T-cell (primary cell): ENCODE measurements around the gene PAXIP1. TPM values are rescaled to one million over a fixed set of nuclear protein-coding genes. Genes with fewer than 3 reads are reported as not detected.

Experiments used
- ATAC-seq, 4 experiments: fragments of 200-7000 bp in 3 of 4; fragments of 150-1000 bp in 1 of 4; cut with Tn5 transposase; replicated peaks in 1 of 4; 1 replicate in 3 of 4; 2 replicates in 1 of 4; pipeline ENCODE4 v1.10.0; 2021; ENCODE audit warnings: moderate library complexity in 3 of 4, mild to moderate bottlenecking in 2 of 4, moderate number of reproducible peaks in 1 of 4
- CTCF ChIA-PET, 2 donors: fragments of 300-600 bp; sonication (Branson Sonifier 250); formaldehyde crosslinking; loops; one replicate each; lab custom pipeline; 2022; ENCODE audit warnings: antibody characterized with exemption in 2 of 2; lab: Charles Lee
- POLR2A ChIA-PET, 2 donors: fragments of 300-600 bp; sonication (Branson Sonifier 250); formaldehyde crosslinking; loops; one replicate each; lab custom pipeline; 2022; ENCODE audit warnings: antibody characterized with exemption in 2 of 2; lab: Charles Lee
- DNase-seq, 35 experiments: peaks; one replicate each; pipeline versions ENCODE4 v3.0.0 to v3.0.0-alpha.2; 2013 to 2023
- H3K27ac ChIP-seq: one replicate; pipeline ENCODE4 v1.5.1; 2013; ENCODE audit warnings: low read length
- H3K27me3 ChIP-seq, 2 experiments: replicated peaks in 1 of 2; 1 replicate in 1 of 2; 2 replicates in 1 of 2; pipeline versions ENCODE4 v1.6.1 to v1.7.0; 2013; ENCODE audit warnings: low read length in 1 of 2, mixed read lengths in 1 of 2; ENCODE audit not compliant: control insufficient read depth in 2 of 2, insufficient read depth in 2 of 2; ENCODE audit errors: extremely low read depth in 1 of 2
- H3K36me3 ChIP-seq, 2 donors: 1 replicate in 1 of 2; 2 replicates in 1 of 2; pipeline versions ENCODE4 v1.6.1 to v1.7.0; 2013; ENCODE audit warnings: low read length in 1 of 2; ENCODE audit not compliant: control insufficient read depth in 2 of 2, insufficient read depth in 1 of 2; ENCODE audit errors: extremely low read depth in 1 of 2
- H3K4me1 ChIP-seq, 2 experiments: 1 replicate in 1 of 2; 2 replicates in 1 of 2; pipeline versions ENCODE4 v1.6.1 to v1.7.0; 2013; ENCODE audit warnings: low read length in 2 of 2, mixed read lengths in 1 of 2; ENCODE audit not compliant: insufficient read depth in 2 of 2, control insufficient read depth in 1 of 2; ENCODE audit errors: extremely low read depth in 1 of 2
- H3K4me3 ChIP-seq, 2 donors: 1 replicate in 1 of 2; 2 replicates in 1 of 2; pipeline versions ENCODE4 v1.5.1 to v1.7.0; 2013; ENCODE audit warnings: mild to moderate bottlenecking in 2 of 2, low read length in 1 of 2, moderate library complexity in 1 of 2; ENCODE audit not compliant: control insufficient read depth in 1 of 2; ENCODE audit errors: extremely low read depth in 1 of 2
- H3K9me3 ChIP-seq: 2 replicates; pipeline ENCODE4 v1.7.0; 2013
- H3K27ac Mint-ChIP-seq, 2 donors: one replicate each; pipeline ENCODE4 v1.8.0; 2020 to 2021; ENCODE audit warnings: mild to moderate bottlenecking in 2 of 2, mixed read lengths in 2 of 2
- H3K27me3 Mint-ChIP-seq, 2 donors: one replicate each; pipeline ENCODE4 v1.8.0; 2021 to 2022; ENCODE audit warnings: mixed read lengths in 2 of 2
- H3K36me3 Mint-ChIP-seq: one replicate; pipeline ENCODE4 v1.8.0; 2021; ENCODE audit warnings: mixed read lengths
- H3K4me1 Mint-ChIP-seq, 3 donors: one replicate each; pipeline ENCODE4 v1.8.0; 2020 to 2022; ENCODE audit warnings: mixed read lengths in 3 of 3, mild to moderate bottlenecking in 1 of 3
- H3K4me3 Mint-ChIP-seq, 3 donors: one replicate each; pipeline ENCODE4 v1.8.0; 2020 to 2022; ENCODE audit warnings: mild to moderate bottlenecking in 3 of 3, mixed read lengths in 3 of 3, moderate library complexity in 3 of 3
- H3K9me3 Mint-ChIP-seq, 3 donors: one replicate each; pipeline ENCODE4 v1.8.0; 2020 to 2022; ENCODE audit warnings: mixed read lengths in 3 of 3
- WGBS: methylation state at CpG from one replicate; pipeline ENCODE4 v1.1.5; 2013; ENCODE audit warnings: missing lambda C conversion rate; ENCODE audit not compliant: insufficient coverage; 5-methylcytosine and 5-hydroxymethylcytosine counted together
- total RNA-seq, 35 experiments: library from RNA in 6 of 35; stranded (reverse) in 6 of 35; fragments of 120-200 nt in 1 of 35; gene quantifications; one replicate each; pipeline versions ENCODE4 v1.2.1 to v1.2.4 and lab custom pipeline; 2013 to 2026

PAXIP1 gene
- total RNA-seq, 5 donors from 2014 or later (not counting 1 experiment from before 2014, with no cell fraction given), result 10.1 to 12.6 (median 12.3) TPM

DNA sequence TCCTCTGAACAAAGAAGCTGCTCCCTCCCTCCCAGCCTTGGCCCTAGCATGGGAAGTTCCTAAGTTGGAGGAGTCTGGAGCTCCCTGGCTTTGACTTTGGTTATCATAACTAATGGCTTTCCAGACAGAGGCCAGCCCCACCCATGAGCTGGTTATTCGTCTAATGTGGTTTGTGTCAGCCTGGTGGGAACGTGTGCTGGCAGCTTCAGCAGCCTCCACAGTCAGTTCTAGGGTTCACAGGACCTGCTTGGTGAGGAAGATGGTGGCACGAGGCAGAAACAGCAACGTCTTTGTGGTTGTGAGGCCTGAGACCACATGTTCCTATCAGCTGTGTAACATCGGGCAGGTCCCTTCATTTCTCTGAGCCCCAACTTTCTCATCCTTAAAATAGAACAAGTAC, 103.1 kb downstream of the PAXIP1 start:
- Histone ChIP-seq H3K4me3 (no peak overlapping the region), H3K4me1 (no peaks in the 10 kb centered on the region), H3K36me3 (no peaks in the 10 kb centered on the region), H3K9me3 (no peaks in the 10 kb centered on the region), H3K27me3 (peaks cover 0 to 35% of the 10 kb centered on the region in 2 experiments), H3K27ac (no peak overlapping the region)
- POLR2A ChIA-PET, result no interaction called here
- H3K9me3 Mint-ChIP-seq, result no peaks in the 10 kb centered on the region
- WGBS, result 45% methylated on average over 2 of the region's 5 CpGs
- ATAC-seq (no peak), DNase-seq (no peak)
- CTCF ChIA-PET, result no interaction called here
- H3K36me3 Mint-ChIP-seq, result no peaks in the 10 kb centered on the region
- no peak overlapping the region for H3K27ac Mint-ChIP-seq
- no peaks in the 10 kb centered on the region for H3K4me1 Mint-ChIP-seq
- peaks cover 3 to 9% of the 10 kb centered on the region in 2 donors for H3K27me3 Mint-ChIP-seq
- H3K4me3 Mint-ChIP-seq, result no peak overlapping the region

DNA sequence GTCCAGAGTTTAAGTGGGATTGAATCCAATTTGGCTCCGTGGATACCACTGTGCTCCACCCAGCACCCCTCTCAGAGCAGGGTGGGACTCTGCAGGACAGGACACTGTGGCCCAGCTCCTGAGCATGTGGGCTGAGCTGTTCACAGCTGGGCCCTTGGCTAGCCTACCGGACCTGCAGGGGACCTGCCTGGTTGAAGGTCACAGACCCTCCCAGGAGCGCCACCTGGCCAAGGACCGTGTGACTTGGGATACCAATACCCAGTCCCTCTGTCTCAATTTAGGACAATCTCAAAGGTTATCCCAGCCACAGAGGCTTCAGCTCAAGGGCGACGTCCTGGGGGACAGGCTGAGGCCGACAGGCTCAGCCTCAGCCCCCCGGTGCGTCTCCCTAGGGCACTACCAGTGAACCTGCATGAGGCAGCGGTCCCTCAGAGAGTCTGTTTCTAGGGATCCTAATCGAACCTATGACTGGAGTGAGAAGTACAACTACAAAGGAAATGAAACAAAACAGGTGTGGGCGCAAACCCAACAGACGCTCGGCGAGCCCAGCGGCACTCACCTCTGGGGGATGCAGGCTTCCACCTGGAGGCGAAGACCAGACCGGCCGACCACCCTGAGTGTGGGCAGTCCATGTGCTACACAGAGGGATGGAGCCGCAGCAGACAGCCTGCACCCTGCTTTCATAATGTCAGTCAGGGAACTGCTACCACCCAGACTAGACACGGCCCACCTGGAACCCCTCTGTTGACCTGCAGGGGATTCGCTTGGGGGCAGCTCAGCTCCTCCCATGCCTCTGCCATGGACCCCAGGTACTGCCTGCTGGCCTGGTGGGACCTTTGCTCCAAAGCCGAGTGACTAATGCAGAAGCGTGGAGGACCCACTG, 103.7 kb downstream of the PAXIP1 start:
- H3K27ac ChIP-seq, result no peak overlapping the region
- no peak overlapping the region for H3K4me3 ChIP-seq
- H3K27ac Mint-ChIP-seq, result no peak overlapping the region
- 78% methylated on average over 23 of the region's 24 CpGs for WGBS
- ATAC-seq, result no peak
- H3K9me3 Mint-ChIP-seq, result no peaks in the 10 kb centered on the region
- H3K36me3 ChIP-seq, result no peaks in the 10 kb centered on the region
- peaks cover 0 to 32% of the 10 kb centered on the region in 2 experiments for H3K27me3 ChIP-seq
- no peak overlapping the region for H3K4me3 Mint-ChIP-seq
- H3K36me3 Mint-ChIP-seq, result no peaks in the 10 kb centered on the region
- no peak for DNase-seq
- ChIA-PET CTCF (no interaction called here), POLR2A (interaction anchor here in 1 of 2 donors (0.6 kb wide), 1 partner anchor 663 kb away, joined by 3 read pairs; no protein-coding TSS in a partner anchor)
- H3K27me3 Mint-ChIP-seq, result peaks cover 3 to 8% of the 10 kb centered on the region in 2 donors
- H3K4me1 ChIP-seq, result no peaks in the 10 kb centered on the region
- no peaks in the 10 kb centered on the region for H3K9me3 ChIP-seq
- no peaks in the 10 kb centered on the region for H3K4me1 Mint-ChIP-seq

DNA sequence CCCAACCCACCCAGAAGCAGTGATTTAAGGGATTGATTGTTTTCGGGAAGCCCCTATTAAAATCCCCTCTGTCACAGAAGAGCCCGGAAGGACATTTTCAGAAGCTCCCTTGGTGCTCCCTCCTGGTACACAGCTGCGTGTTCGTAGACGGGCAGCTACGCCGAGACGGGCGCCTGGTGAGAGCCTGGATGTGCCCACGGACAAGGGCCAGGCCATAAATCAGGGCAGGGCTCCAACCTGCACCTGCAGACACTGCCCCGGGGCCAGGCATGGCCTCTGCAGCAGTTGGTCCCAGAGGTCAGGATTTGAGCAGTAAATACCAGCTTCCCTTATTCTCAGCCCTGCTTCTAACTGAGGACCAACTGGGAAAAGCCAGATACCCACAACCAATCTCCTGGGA, 106.8 kb downstream of the PAXIP1 start:
- H3K9me3 Mint-ChIP-seq, result no peaks in the 10 kb centered on the region
- no peaks in the 10 kb centered on the region for H3K36me3 Mint-ChIP-seq
- Histone ChIP-seq H3K4me3 (no peak overlapping the region), H3K27me3 (peaks cover 0 to 41% of the 10 kb centered on the region in 2 experiments), H3K36me3 (no peaks in the 10 kb centered on the region), H3K4me1 (no peaks in the 10 kb centered on the region), H3K27ac (no peak overlapping the region), H3K9me3 (no peaks in the 10 kb centered on the region)
- no peak overlapping the region for H3K27ac Mint-ChIP-seq
- H3K4me1 Mint-ChIP-seq, result no peaks in the 10 kb centered on the region
- CTCF ChIA-PET, result no interaction called here
- no peak for ATAC-seq
- peaks cover 2 to 7% of the 10 kb centered on the region in 2 donors for H3K27me3 Mint-ChIP-seq
- no peak overlapping the region for H3K4me3 Mint-ChIP-seq
- POLR2A ChIA-PET, result no interaction called here
- WGBS, result 80% methylated on average over 10 of the region's 11 CpGs
- DNase-seq, result no peak

Other genes with a start within 250 kb of the PAXIP1 start
- gene HTR5A, start 67.2 kb upstream of the PAXIP1 start, total RNA-seq, result not detected